ENCODE data around the gene DYNLT2. TPM values are rescaled to one million over a fixed set of nuclear protein-coding genes. Genes with fewer than 3 reads are reported as not detected.

Gene DYNLT2
- total RNA-seq, 1 experiment from 2014 or later, result 1.8 TPM

DNA sequence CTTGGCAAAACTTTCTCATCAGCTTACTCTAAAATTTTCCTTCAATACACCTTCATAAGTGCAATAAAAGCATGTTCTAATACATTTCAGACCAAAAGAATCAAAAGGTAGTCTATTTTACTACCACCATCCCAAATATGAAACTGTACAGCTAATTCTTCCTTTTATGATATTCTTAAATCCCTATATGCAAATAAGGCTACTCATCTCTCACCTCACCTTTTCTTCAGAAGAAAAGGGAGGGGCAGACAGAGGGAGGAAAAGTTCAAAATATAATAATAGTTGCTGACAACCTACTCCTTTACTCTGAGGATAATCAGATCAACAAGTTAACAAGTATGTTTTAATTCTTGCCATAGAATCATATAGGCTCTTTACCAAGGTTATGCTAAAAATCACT is 42.1 kb downstream of the DYNLT2 start:
- Histone ChIP-seq H4K20me1 (ENCODE audit: control insufficient read depth, insufficient read depth, insufficient read length) (no peaks in the 10 kb centered on the region), H2BK120ac (ENCODE audit: low read depth, low read length, poor library complexity, severe bottlenecking) (no peak overlapping the region), H2BK15ac (ENCODE audit: low read depth, low read length) (no peak overlapping the region), H3K27me3 (ENCODE audit: insufficient read depth, low read length) (no peaks in the 10 kb centered on the region), H4K91ac (ENCODE audit: insufficient read length, low read depth, low read length) (no peak overlapping the region), H3K4ac (ENCODE audit: low read depth, low read length) (no peak overlapping the region), H4K8ac (replicated peaks; ENCODE audit: insufficient read length, low read depth, low read length) (no peak overlapping the region), H3T11ph (ENCODE audit: low read length) (no peak overlapping the region), H3K56ac (ENCODE audit: insufficient read length, low read depth, low read length) (no peak overlapping the region), H3K9me3 (ENCODE audit: control insufficient read depth, low read depth, low read length) (no peaks in the 10 kb centered on the region), H3K4me2 (ENCODE audit: insufficient read depth, insufficient read length, low read length) (no peak overlapping the region), H3K14ac (ENCODE audit: insufficient read depth, low read length) (no peak overlapping the region), H3K4me1 (ENCODE audit: insufficient read depth, low read length) (no peaks in the 10 kb centered on the region), H2BK12ac (ENCODE audit: insufficient read length, low read depth, low read length) (no peak overlapping the region), H3K79me2 (ENCODE audit: insufficient read depth, low read length) (no peaks in the 10 kb centered on the region), H2AK5ac (ENCODE audit: insufficient read length, low read length) (no peak overlapping the region), H3K79me1 (ENCODE audit: insufficient read depth, low read depth, low read length, poor library complexity, severe bottlenecking) (peaks cover 2% of the 10 kb centered on the region), H3K23ac (ENCODE audit: insufficient read length, low read depth, low read length) (no peak overlapping the region), H3K23me2 (ENCODE audit: insufficient read length, low read depth, low read length, poor library complexity, severe bottlenecking) (no peaks in the 10 kb centered on the region), H3K18ac (ENCODE audit: insufficient read length, low read depth, low read length) (no peak overlapping the region), H4K5ac (ENCODE audit: insufficient read length, low read depth, low read length) (no peak overlapping the region), H3K27ac (ENCODE audit: insufficient read length, low read depth, low read length) (no peak overlapping the region), H2AFZ (ENCODE audit: low read length) (no peak overlapping the region), H2BK20ac (ENCODE audit: low read depth, low read length, poor library complexity, severe bottlenecking) (no peak overlapping the region), H3K9ac (ENCODE audit: extremely low read depth, insufficient read length, low read length) (no peak overlapping the region), H2BK5ac (ENCODE audit: insufficient read length, low read length) (no peak overlapping the region)
- no peaks in the 10 kb centered on the region for H3K9me3 Mint-ChIP-seq
- DNase-seq, result no peak
- no peaks in the 10 kb centered on the region for H3K27me3 Mint-ChIP-seq (ENCODE audit: low read depth)
- H3K36me3 Mint-ChIP-seq (ENCODE audit: insufficient read depth in 1 of 3, low read depth in 3 of 3), result peaks cover 4 to 62% (median 34%) of the 10 kb centered on the region in 3 experiments; a peak in 6 of 7 replicates
- peaks cover 1 to 4% of the 10 kb centered on the region in 2 experiments for H3K4me1 Mint-ChIP-seq
- H3K27ac Mint-ChIP-seq, result no peak overlapping the region
- TF ChIP-seq, protein P1, sequence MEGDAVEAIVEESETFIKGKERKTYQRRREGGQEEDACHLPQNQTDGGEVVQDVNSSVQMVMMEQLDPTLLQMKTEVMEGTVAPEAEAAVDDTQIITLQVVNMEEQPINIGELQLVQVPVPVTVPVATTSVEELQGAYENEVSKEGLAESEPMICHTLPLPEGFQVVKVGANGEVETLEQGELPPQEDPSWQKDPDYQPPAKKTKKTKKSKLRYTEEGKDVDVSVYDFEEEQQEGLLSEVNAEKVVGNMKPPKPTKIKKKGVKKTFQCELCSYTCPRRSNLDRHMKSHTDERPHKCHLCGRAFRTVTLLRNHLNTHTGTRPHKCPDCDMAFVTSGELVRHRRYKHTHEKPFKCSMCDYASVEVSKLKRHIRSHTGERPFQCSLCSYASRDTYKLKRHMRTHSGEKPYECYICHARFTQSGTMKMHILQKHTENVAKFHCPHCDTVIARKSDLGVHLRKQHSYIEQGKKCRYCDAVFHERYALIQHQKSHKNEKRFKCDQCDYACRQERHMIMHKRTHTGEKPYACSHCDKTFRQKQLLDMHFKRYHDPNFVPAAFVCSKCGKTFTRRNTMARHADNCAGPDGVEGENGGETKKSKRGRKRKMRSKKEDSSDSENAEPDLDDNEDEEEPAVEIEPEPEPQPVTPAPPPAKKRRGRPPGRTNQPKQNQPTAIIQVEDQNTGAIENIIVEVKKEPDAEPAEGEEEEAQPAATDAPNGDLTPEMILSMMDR (conservative IDR thresholded peaks at IDR 0.05), result no peak
- no peak overlapping the region for H3K4me3 Mint-ChIP-seq
